CD14-positive monocyte (primary cell): ENCODE measurements around the gene EML6. TPM values are rescaled to one million over a fixed set of nuclear protein-coding genes. Genes with fewer than 3 reads are reported as not detected.

Experiments
- DNase-seq, 3 donors: peaks; one replicate each; pipeline ENCODE4 v3.0.0-alpha.2; 2011 to 2022
- H2AFZ ChIP-seq: 2 replicates; pipeline ENCODE4 v1.6.0; 2012; ENCODE audit warnings: mild to moderate bottlenecking, low read depth, low read length, inconsistent platforms; ENCODE audit not compliant: insufficient read depth, poor library complexity, severe bottlenecking
- H3K27ac ChIP-seq, 2 donors: 1 replicate in 1 of 2; 2 replicates in 1 of 2; pipeline ENCODE4 v1.5.1; 2012 to 2013; ENCODE audit warnings: low read length in 2 of 2, control low read depth in 1 of 2, inconsistent platforms in 1 of 2, low read depth in 1 of 2, mild to moderate bottlenecking in 1 of 2
- H3K27me3 ChIP-seq, 2 donors: one replicate each; pipeline versions ENCODE4 v1.6.0 to v1.6.1; 2011 to 2013; ENCODE audit warnings: low read length in 2 of 2; ENCODE audit not compliant: control insufficient read depth in 2 of 2, insufficient read depth in 2 of 2
- H3K36me3 ChIP-seq, 2 donors: replicated peaks in 1 of 2; 1 replicate in 1 of 2; 2 replicates in 1 of 2; pipeline versions ENCODE4 v1.5.1 to v1.6.1; 2012 to 2013; ENCODE audit warnings: low read length in 2 of 2, control low read depth in 1 of 2, inconsistent platforms in 1 of 2, mild to moderate bottlenecking in 1 of 2; ENCODE audit not compliant: insufficient read depth in 2 of 2, control insufficient read depth in 1 of 2
- H3K4me1 ChIP-seq, 2 donors: 1 replicate in 1 of 2; 2 replicates in 1 of 2; pipeline versions ENCODE4 v1.5.1 to v1.6.1; 2012 to 2013; ENCODE audit warnings: low read length in 2 of 2, control low read depth in 1 of 2, inconsistent platforms in 1 of 2, mild to moderate bottlenecking in 1 of 2, moderate library complexity in 1 of 2; ENCODE audit not compliant: insufficient read depth in 2 of 2, control insufficient read depth in 1 of 2
- H3K4me2 ChIP-seq: replicated peaks from 2 replicates; pipeline ENCODE3; 2012; ENCODE audit warnings: low read length, moderate library complexity, mild to moderate bottlenecking; ENCODE audit not compliant: poor library complexity, severe bottlenecking; ENCODE audit errors: extremely low read depth
- H3K4me3 ChIP-seq, 3 experiments: fragments of 200-600 bp in 1 of 3; sonication (generic) in 1 of 3; replicated peaks in 1 of 3; 1 replicate in 2 of 3; 2 replicates in 1 of 3; pipeline ENCODE4 v1.5.1; 2011 to 2013; ENCODE audit warnings: low read length in 3 of 3, mild to moderate bottlenecking in 3 of 3, control low read depth in 2 of 3, low read depth in 2 of 3, inconsistent platforms in 1 of 3, moderate library complexity in 1 of 3
- H3K79me2 ChIP-seq: 2 replicates; pipeline ENCODE4 v1.6.0; 2012; ENCODE audit warnings: mild to moderate bottlenecking, control low read depth, inconsistent platforms, low read length, moderate library complexity; ENCODE audit not compliant: insufficient read depth
- H3K9ac ChIP-seq: 2 replicates; pipeline ENCODE4 v1.6.0; 2017; ENCODE audit warnings: low read length, mild to moderate bottlenecking; ENCODE audit not compliant: insufficient read depth, poor library complexity, severe bottlenecking
- H3K9me3 ChIP-seq, 2 donors: replicated peaks in 1 of 2; 1 replicate in 1 of 2; 2 replicates in 1 of 2; pipeline versions ENCODE4 v1.5.1 to v1.6.1; 2012 to 2013; ENCODE audit warnings: low read length in 2 of 2, control low read depth in 1 of 2; ENCODE audit not compliant: control insufficient read depth in 1 of 2, insufficient read depth in 1 of 2
- H4K20me1 ChIP-seq: 2 replicates; pipeline ENCODE4 v1.6.0; 2012; ENCODE audit warnings: mild to moderate bottlenecking, low read length, control low read depth, moderate library complexity; ENCODE audit not compliant: insufficient read depth
- H3K27ac Mint-ChIP-seq, 7 donors: one replicate each; pipeline ENCODE4 v1.8.0; 2020; ENCODE audit warnings: mild to moderate bottlenecking in 7 of 7, mixed read lengths in 7 of 7, moderate library complexity in 6 of 7, inconsistent platforms in 2 of 7
- H3K27me3 Mint-ChIP-seq, 3 donors: one replicate each; pipeline ENCODE4 v1.8.0; 2021 to 2022; ENCODE audit warnings: low read depth in 3 of 3, mild to moderate bottlenecking in 3 of 3, mixed read lengths in 3 of 3, moderate library complexity in 3 of 3, inconsistent platforms in 1 of 3
- H3K36me3 Mint-ChIP-seq, 2 donors: one replicate each; pipeline ENCODE4 v1.8.0; 2020; ENCODE audit warnings: mixed read lengths in 2 of 2, inconsistent platforms in 1 of 2, mild to moderate bottlenecking in 1 of 2
- H3K4me1 Mint-ChIP-seq: one replicate; pipeline ENCODE4 v1.8.0; 2020; ENCODE audit warnings: mild to moderate bottlenecking, mixed read lengths
- H3K4me3 Mint-ChIP-seq, 2 donors: one replicate each; pipeline ENCODE4 v1.8.0; 2020; ENCODE audit warnings: mild to moderate bottlenecking in 2 of 2, mixed read lengths in 2 of 2, moderate library complexity in 1 of 2
- H3K9me3 Mint-ChIP-seq, 7 donors: one replicate each; pipeline ENCODE4 v1.8.0; 2020 to 2022; ENCODE audit warnings: mixed read lengths in 7 of 7, mild to moderate bottlenecking in 6 of 7, moderate library complexity in 6 of 7, inconsistent platforms in 2 of 7
- CTCF ChIP-seq: fragments of 200-600 bp; IDR thresholded peaks from one replicate; pipeline ENCODE4 v1.8.0; 2022; ENCODE audit warnings: antibody characterized with exemption, mild to moderate bottlenecking
- WGBS: methylation state at CpG from one replicate; pipeline ENCODE4 v1.1.5; 2013; ENCODE audit warnings: missing lambda C conversion rate; ENCODE audit not compliant: insufficient coverage; 5-methylcytosine and 5-hydroxymethylcytosine counted together
- intact Hi-C, 2 donors: fragments of 100-400 bp; cut with micrococcal nuclease; formaldehyde crosslinking; loops; one replicate each; pipeline versions ENCODE4 v1.15.0 to v1.15.1; 2023
- polyA plus RNA-seq, 3 donors: library from polyadenylated mRNA; depleted of rRNA in 1 of 3; unstranded in 2 of 3; stranded (reverse) in 1 of 3; fragments of 300-500 nt in 2 of 3; fragments of >200 nt in 1 of 3; fragmentation: Illumina TruSeq in 2 of 3; gene quantifications; 1 replicate in 2 of 3; 2 replicates in 1 of 3; pipeline ENCODE4 v1.2.3, GENCODE V29; 2012 to 2021

The EML6 gene
- polyA plus RNA-seq, 3 donors: 0.79 TPM; not detected in 2

GRCh38 chr2:54927751-54928615, 204.5 kb downstream of the EML6 start:
- no peaks in the 10 kb centered on the region for H4K20me1 ChIP-seq
- TF ChIP-seq CTCF: no peak
- H3K27me3 Mint-ChIP-seq: peaks cover 0 to 8% (median 0%) of the 10 kb centered on the region in 3 donors
- H3K4me1 Mint-ChIP-seq: peaks cover 4% of the 10 kb centered on the region
- no peak overlapping the region for H3K4me2 ChIP-seq
- H3K79me2 ChIP-seq: no peaks in the 10 kb centered on the region
- H3K9me3 ChIP-seq: peaks cover 3 to 5% of the 10 kb centered on the region in 2 donors
- H2AFZ ChIP-seq: no peak overlapping the region
- H3K36me3 Mint-ChIP-seq: no peaks in the 10 kb centered on the region
- intact Hi-C loops: no loop called here
- no peaks in the 10 kb centered on the region for H3K4me1 ChIP-seq
- H3K9ac ChIP-seq: no peak overlapping the region
- H3K4me3 ChIP-seq: no peak overlapping the region
- WGBS: 96% methylated on average over 4 of the region's 16 CpGs
- no peak overlapping the region for H3K27ac ChIP-seq
- DNase-seq: no peak
- H3K36me3 ChIP-seq: no peaks in the 10 kb centered on the region
- no peaks in the 10 kb centered on the region for H3K27me3 ChIP-seq
- no peak overlapping the region for H3K27ac Mint-ChIP-seq
- H3K4me3 Mint-ChIP-seq: no peak overlapping the region
- H3K9me3 Mint-ChIP-seq: peaks cover 0 to 9% (median 0%) of the 10 kb centered on the region in 7 donors

DNA sequence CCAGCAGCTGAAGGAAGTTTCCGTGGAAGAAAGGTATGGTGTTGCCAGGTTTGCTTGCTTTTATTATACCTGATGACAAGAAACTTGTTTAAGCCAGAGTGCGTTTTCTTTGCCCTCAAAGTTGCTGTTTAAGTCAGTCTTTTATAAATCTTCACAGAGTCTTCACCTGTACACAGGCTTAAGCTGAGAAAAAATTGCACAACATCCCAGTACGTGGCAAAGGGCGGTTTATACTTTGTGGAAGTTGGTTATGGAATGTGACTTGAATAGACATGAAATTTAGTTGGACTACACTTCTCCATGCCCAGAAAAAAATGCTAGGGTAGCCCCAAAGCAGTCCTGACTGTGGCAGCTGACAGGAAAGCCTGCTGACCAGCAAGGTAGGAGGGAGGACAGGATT, 205.3 kb downstream of the EML6 start:
- no peaks in the 10 kb centered on the region for H3K36me3 Mint-ChIP-seq
- intact Hi-C loops: no loop called here
- peaks cover 4% of the 10 kb centered on the region for H3K4me1 Mint-ChIP-seq
- H4K20me1 ChIP-seq: no peaks in the 10 kb centered on the region
- no peak overlapping the region for H3K9ac ChIP-seq
- no peak overlapping the region for H3K4me2 ChIP-seq
- H2AFZ ChIP-seq: no peak overlapping the region
- H3K9me3 ChIP-seq: peaks cover 3 to 5% of the 10 kb centered on the region in 2 donors
- H3K4me3 ChIP-seq: no peak overlapping the region
- H3K9me3 Mint-ChIP-seq: peaks cover 0 to 9% (median 0%) of the 10 kb centered on the region in 7 donors
- no peak overlapping the region for H3K4me3 Mint-ChIP-seq
- no peaks in the 10 kb centered on the region for H3K4me1 ChIP-seq
- no peaks in the 10 kb centered on the region for H3K79me2 ChIP-seq
- H3K27ac Mint-ChIP-seq: no peak overlapping the region
- no peak for TF ChIP-seq CTCF
- H3K36me3 ChIP-seq: no peaks in the 10 kb centered on the region
- 100% methylated on average over 1 of the region's 4 CpGs for WGBS
- H3K27ac ChIP-seq: no peak overlapping the region
- no peaks in the 10 kb centered on the region for H3K27me3 ChIP-seq
- peaks cover 0 to 8% (median 0%) of the 10 kb centered on the region in 3 donors for H3K27me3 Mint-ChIP-seq
- no peak for DNase-seq
